SKM-1 treated with dmso at 0.1 percent for 144 hours (cell line): Measurements from ENCODE around the gene EPB41.

ENCODE experiments used
- DNase-seq: peaks from one replicate; lab custom pipeline; 2025; ENCODE audit not compliant: unreplicated experiment; lab: John Stamatoyannopoulos, UW

The EPB41 gene

GRCh38 chr1:28890836-28891235, 23.5 kb upstream of the EPB41 start:
- DNase-seq, result no peak

- DNase-seq, result no peak
Measured at GRCh38 chr1:28891256-28891655, 23.1 kb upstream of the EPB41 start.

- no peak for DNase-seq
Measured at GRCh38 chr1:28893403-28894102, 20.8 kb upstream of the EPB41 start.

- DNase-seq, result no peak
Measured at GRCh38 chr1:28894785-28895184, 19.6 kb upstream of the EPB41 start.

GRCh38 chr1:28895896-28896608, 18.3 kb upstream of the EPB41 start:
- no peak for DNase-seq

GRCh38 chr1:28896609-28896986, 17.8 kb upstream of the EPB41 start:
- DNase-seq, result no peak

GRCh38 chr1:28897789-28898188, 16.6 kb upstream of the EPB41 start:
- DNase-seq, result no peak

GRCh38 chr1:28898405-28898881, 15.9 kb upstream of the EPB41 start:
- no peak for DNase-seq

- no peak for DNase-seq
Measured at GRCh38 chr1:28899267-28899666, 15.1 kb upstream of the EPB41 start.

- DNase-seq, result no peak
Measured at GRCh38 chr1:28900562-28900961, 13.8 kb upstream of the EPB41 start.

GRCh38 chr1:28902738-28903137, 11.6 kb upstream of the EPB41 start:
- no peak for DNase-seq

- no peak for DNase-seq
Measured at GRCh38 chr1:28905921-28906666, 8.3 kb upstream of the EPB41 start.

GRCh38 chr1:28909198-28909597, 5.2 kb upstream of the EPB41 start:
- no peak for DNase-seq

- DNase-seq, result no peak
Measured at GRCh38 chr1:28910379-28911115, 3.8 kb upstream of the EPB41 start.

GRCh38 chr1:28913786-28914227, 562 bp upstream of the EPB41 start:
- DNase-seq, result no peak

- DNase-seq, result peak; percentile 36
Measured at GRCh38 chr1:28915031-28915895, 894 bp downstream of the EPB41 start.

- DNase-seq, result no peak
Measured at GRCh38 chr1:28917757-28918118, 3.4 kb downstream of the EPB41 start.

- no peak for DNase-seq
Measured at GRCh38 chr1:28921286-28921869, 7.0 kb downstream of the EPB41 start.

- no peak for DNase-seq
Measured at GRCh38 chr1:28925350-28925891, 11.1 kb downstream of the EPB41 start.
